GM12878 (cell line): ENCODE measurements around the gene ZSWIM7. TPM values are rescaled to one million over a fixed set of nuclear protein-coding genes. Genes with fewer than 3 reads are reported as not detected.

ENCODE experiments used
- BHLHE40 ChIP-seq, 2 experiments: fragments of 450-650 bp in 1 of 2; IDR thresholded peaks; 2 replicates each; pipeline ENCODE4 v1.6.1; 2011 to 2017; ENCODE audit warnings: low read depth in 2 of 2, borderline replicate concordance in 1 of 2, improper control_type of control experiment in 1 of 2, low read length in 1 of 2, mild to moderate bottlenecking in 1 of 2
- ELK1 ChIP-seq: IDR thresholded peaks from 2 replicates; pipeline ENCODE4 v1.6.1; 2012; ENCODE audit warnings: low read depth, low read length, improper control_type of control experiment
- HDAC2 ChIP-seq: fragments of 200-600 bp; sonication (generic); IDR thresholded peaks from 2 replicates; pipeline ENCODE4 v1.6.1; 2017
- IRF4 ChIP-seq: IDR thresholded peaks from 2 replicates; pipeline ENCODE4 v1.6.1; 2011; ENCODE audit warnings: low read depth, low read length
- IRF5 ChIP-seq: fragments of 450-650 bp; IDR thresholded peaks from 2 replicates; pipeline ENCODE4 v1.6.1; 2017; ENCODE audit warnings: borderline replicate concordance
- MEF2B ChIP-seq: fragments of 450-650 bp; IDR thresholded peaks from 2 replicates; pipeline ENCODE4 v1.6.1; 2018; ENCODE audit warnings: mild to moderate bottlenecking, moderate library complexity; ENCODE audit not compliant: partially characterized antibody, poor library complexity, severe bottlenecking
- MYC ChIP-seq: IDR thresholded peaks from 2 replicates; pipeline ENCODE4 v1.6.1; 2011; ENCODE audit warnings: mild to moderate bottlenecking, low read length, moderate library complexity, inconsistent platforms; ENCODE audit not compliant: insufficient read depth, insufficient replicate concordance, insufficient read length, severe bottlenecking
- NFIC ChIP-seq: IDR thresholded peaks from 2 replicates; pipeline ENCODE4 v1.6.1; 2012; ENCODE audit warnings: low read depth, mild to moderate bottlenecking, inconsistent platforms, low read length, moderate library complexity
- PBX3 ChIP-seq: IDR thresholded peaks from 2 replicates; pipeline ENCODE4 v1.6.1; 2011; ENCODE audit warnings: mild to moderate bottlenecking, low read depth, low read length, moderate library complexity; ENCODE audit not compliant: insufficient replicate concordance
- PKNOX1 ChIP-seq: fragments of 450-650 bp; IDR thresholded peaks from 2 replicates; pipeline ENCODE4 v1.6.1; 2016; ENCODE audit warnings: mild to moderate bottlenecking
- RAD51 ChIP-seq: fragments of 450-650 bp; IDR thresholded peaks from 2 replicates; pipeline ENCODE4 v1.6.1; 2016; ENCODE audit warnings: moderate library complexity, mild to moderate bottlenecking, inconsistent platforms
- RB1 ChIP-seq: fragments of 450-650 bp; formaldehyde crosslinking; IDR thresholded peaks from 2 replicates; pipeline ENCODE4 v1.6.1; 2017; ENCODE audit warnings: mild to moderate bottlenecking, borderline replicate concordance
- RELB ChIP-seq: fragments of 450-650 bp; IDR thresholded peaks from 2 replicates; pipeline ENCODE4 v1.6.1; 2017; ENCODE audit warnings: low read depth, mild to moderate bottlenecking, moderate library complexity
- RFX5 ChIP-seq: IDR thresholded peaks from 2 replicates; pipeline ENCODE4 v1.6.1; 2011; ENCODE audit warnings: low read depth, low read length, improper control_type of control experiment
- SKIL ChIP-seq: fragments of 450-650 bp; IDR thresholded peaks from 2 replicates; pipeline ENCODE4 v1.6.1; 2017; ENCODE audit warnings: mild to moderate bottlenecking, low read depth, inconsistent platforms; ENCODE audit not compliant: poor library complexity, severe bottlenecking
- SMC3 ChIP-seq: IDR thresholded peaks from 2 replicates; pipeline ENCODE4 v1.6.1; 2011; ENCODE audit warnings: low read length, improper control_type of control experiment, borderline replicate concordance
- SUZ12 ChIP-seq: fragments of 200-600 bp; sonication (generic); IDR thresholded peaks from one replicate; pipeline ENCODE4 v1.6.1; 2018; ENCODE audit warnings: antibody characterized with exemption, mild to moderate bottlenecking; ENCODE audit not compliant: unreplicated experiment
- TAF1 ChIP-seq: IDR thresholded peaks from 2 replicates; pipeline ENCODE4 v1.6.1; 2011; ENCODE audit warnings: mild to moderate bottlenecking, low read depth, low read length, borderline replicate concordance
- WRNIP1 ChIP-seq: IDR thresholded peaks from 2 replicates; pipeline ENCODE4 v1.6.1; 2011; ENCODE audit warnings: low read depth, low read length, improper control_type of control experiment, borderline replicate concordance
- polyA plus RNA-seq, 11 experiments: library from polyadenylated mRNA; depleted of rRNA in 4 of 11; unstranded in 6 of 11; stranded (reverse) in 5 of 11; fragments of >200 nt; fragmentation: Nextera tagmentation in 4 of 11; fragmentation: Illumina TruSeq in 1 of 11; extraction: Ambion mirVana in 4 of 11; extraction: Trizol in 1 of 11; gene quantifications; 1 replicate in 1 of 11; 2 replicates in 10 of 11; pipeline versions ENCODE4 v1.2.1 to v1.2.3, GENCODE V29; 2011 to 2016; ENCODE audit warnings: inconsistent platforms in 2 of 11, missing spikeins in 2 of 11, low read depth in 1 of 11
- total RNA-seq, 4 experiments: library from RNA; depleted of rRNA in 3 of 4; stranded (reverse); fragments of >200 nt in 3 of 4; fragmentation: Illumina TruSeq in 1 of 4; extraction: Trizol in 1 of 4; gene quantifications; 2 replicates each; pipeline versions ENCODE4 v1.2.1 to v1.2.3, GENCODE V29; 2013 to 2021

The ZSWIM7 gene
- total and polyA plus RNA-seq, 10 of the 15 experiments (the other 5 are each of a cell fraction or from before 2014, with no cell fraction given) = 7.0 to 26.6 (median 9.9) TPM

GRCh38 chr17:15999141-15999973 lies at the start of gene ZSWIM7, which contains the start of gene TTC19 (continued):
- TF ChIP-seq ELK1 (no peak), MYC (peak; percentile 69), WRNIP1 (no peak), MEF2B (no peak), RELB (no peak), SMC3 (no peak), RB1 (peak; percentile 54; the same call in 1 of the 2 replicates), RAD51 (no peak), TAF1 (peak; percentile 97), PKNOX1 (peak; percentile 59), SUZ12 (no peak), RFX5 (peak; percentile 71; the same call in 1 of the 2 replicates), SKIL (no peak), HDAC2 (no peak), IRF5 (no peak), PBX3 (peak; percentile 42), IRF4 (no peak), NFIC (no peak), BHLHE40 (IDR thresholded peaks at IDR 0.05; ENCODE audit: borderline replicate concordance in 1 of 2, low read depth in 2 of 2, low read length in 1 of 2) (peak; percentile 74 to 91; a peak in 3 of 4 replicates)
